Nephron progenitor cell (in vitro differentiated cells): ENCODE measurements around the gene SEPTIN3.

Source experiments
- DNase-seq: peaks from one replicate; pipeline ENCODE4 v3.0.0; 2021
- H3K27ac Mint-ChIP-seq: 2 replicates; pipeline ENCODE4 v1.8.0; 2021; ENCODE audit warnings: mild to moderate bottlenecking, moderate library complexity, mixed read lengths
- H3K27me3 Mint-ChIP-seq: 2 replicates; pipeline ENCODE4 v1.8.0; 2021; ENCODE audit warnings: mild to moderate bottlenecking, low read depth, mixed read lengths; ENCODE audit not compliant: poor library complexity
- H3K36me3 Mint-ChIP-seq: 2 replicates; pipeline ENCODE4 v1.8.0; 2021; ENCODE audit warnings: low read depth, mixed read lengths
- H3K4me1 Mint-ChIP-seq: 2 replicates; pipeline ENCODE4 v1.8.0; 2021; ENCODE audit warnings: mixed read lengths
- H3K4me3 Mint-ChIP-seq: 2 replicates; pipeline ENCODE4 v1.8.0; 2021; ENCODE audit warnings: mild to moderate bottlenecking, moderate library complexity, mixed read lengths
- H3K9me3 Mint-ChIP-seq: 2 replicates; pipeline ENCODE4 v1.8.0; 2021; ENCODE audit warnings: mild to moderate bottlenecking, moderate library complexity, mixed read lengths
- CTCF ChIP-seq: fragments of 200-600 bp; sonication (generic); IDR thresholded peaks from 2 replicates; pipeline ENCODE4 v1.5.0; 2021; ENCODE audit warnings: antibody characterized with exemption

SEPTIN3 gene

GRCh38 chr22:41939981-41940831 is 29.0 kb upstream of the SEPTIN3 start:
- Mint-ChIP-seq H3K27ac (peak overlapping the region; percentile 97), H3K4me3 (no peak overlapping the region), H3K4me1 (peaks cover 42% of the 10 kb centered on the region), H3K9me3 (no peaks in the 10 kb centered on the region), H3K36me3 (peaks cover 47% of the 10 kb centered on the region), H3K27me3 (no peaks in the 10 kb centered on the region)
- no peak for TF ChIP-seq CTCF
- DNase-seq = no peak

GRCh38 chr22:41940832-41941765 is 28.1 kb upstream of the SEPTIN3 start:
- H3K27me3 Mint-ChIP-seq = peaks cover 2% of the 10 kb centered on the region
- peaks cover 51% of the 10 kb centered on the region for H3K36me3 Mint-ChIP-seq
- DNase-seq = peak; percentile 86
- no peaks in the 10 kb centered on the region for H3K9me3 Mint-ChIP-seq
- H3K4me3 Mint-ChIP-seq = no peak overlapping the region
- H3K27ac Mint-ChIP-seq = peak overlapping the region; percentile 97
- TF ChIP-seq CTCF = peak; percentile 86
- H3K4me1 Mint-ChIP-seq = peaks cover 47% of the 10 kb centered on the region

- H3K4me3 Mint-ChIP-seq = no peak overlapping the region
- H3K4me1 Mint-ChIP-seq = peaks cover 46% of the 10 kb centered on the region
- DNase-seq = no peak
- H3K27ac Mint-ChIP-seq = no peak overlapping the region
- H3K9me3 Mint-ChIP-seq = no peaks in the 10 kb centered on the region
- no peak for TF ChIP-seq CTCF
- peaks cover 2% of the 10 kb centered on the region for H3K27me3 Mint-ChIP-seq
- peaks cover 48% of the 10 kb centered on the region for H3K36me3 Mint-ChIP-seq
These were observed 25.5 kb upstream of the SEPTIN3 start for GRCh38 chr22:41943661-41944209.

GRCh38 chr22:41946629-41947423 is 22.4 kb upstream of the SEPTIN3 start, which contains the start of gene CENPM:
CENPM (minus strand) TSS chr22:41947152; CDS start chr22:41947076, 76 bp downstream.
- H3K4me3 Mint-ChIP-seq = peak within 1 kb of the TSS; percentile 82
- peaks cover 2% of the 10 kb centered on the region for H3K27me3 Mint-ChIP-seq
- no peak for TF ChIP-seq CTCF
- peaks cover 52% of the 10 kb centered on the region for H3K4me1 Mint-ChIP-seq
- peak; percentile 96 for DNase-seq
- H3K27ac Mint-ChIP-seq = peak within 1 kb of the TSS; percentile 83
- H3K9me3 Mint-ChIP-seq = no peaks in the 10 kb centered on the region
- H3K36me3 Mint-ChIP-seq = peaks cover 25% of the 10 kb centered on the region

- no peaks in the 10 kb centered on the region for H3K9me3 Mint-ChIP-seq
- peak overlapping the region; percentile 77 for H3K4me3 Mint-ChIP-seq
- peaks cover 54% of the 10 kb centered on the region for H3K4me1 Mint-ChIP-seq
- no peak for DNase-seq
- H3K36me3 Mint-ChIP-seq = peaks cover 22% of the 10 kb centered on the region
- no peak for TF ChIP-seq CTCF
- peaks cover 2% of the 10 kb centered on the region for H3K27me3 Mint-ChIP-seq
- peak overlapping the region; percentile 16 for H3K27ac Mint-ChIP-seq
These were observed 21.7 kb upstream of the SEPTIN3 start for GRCh38 chr22:41947424-41948080.
